Measurements from ENCODE around the gene VWA1. TPM values are rescaled to one million over a fixed set of nuclear protein-coding genes. Genes with fewer than 3 reads are reported as not detected.

Gene VWA1
- total RNA-seq, 2 experiments from 2014 or later = not detected

DNA sequence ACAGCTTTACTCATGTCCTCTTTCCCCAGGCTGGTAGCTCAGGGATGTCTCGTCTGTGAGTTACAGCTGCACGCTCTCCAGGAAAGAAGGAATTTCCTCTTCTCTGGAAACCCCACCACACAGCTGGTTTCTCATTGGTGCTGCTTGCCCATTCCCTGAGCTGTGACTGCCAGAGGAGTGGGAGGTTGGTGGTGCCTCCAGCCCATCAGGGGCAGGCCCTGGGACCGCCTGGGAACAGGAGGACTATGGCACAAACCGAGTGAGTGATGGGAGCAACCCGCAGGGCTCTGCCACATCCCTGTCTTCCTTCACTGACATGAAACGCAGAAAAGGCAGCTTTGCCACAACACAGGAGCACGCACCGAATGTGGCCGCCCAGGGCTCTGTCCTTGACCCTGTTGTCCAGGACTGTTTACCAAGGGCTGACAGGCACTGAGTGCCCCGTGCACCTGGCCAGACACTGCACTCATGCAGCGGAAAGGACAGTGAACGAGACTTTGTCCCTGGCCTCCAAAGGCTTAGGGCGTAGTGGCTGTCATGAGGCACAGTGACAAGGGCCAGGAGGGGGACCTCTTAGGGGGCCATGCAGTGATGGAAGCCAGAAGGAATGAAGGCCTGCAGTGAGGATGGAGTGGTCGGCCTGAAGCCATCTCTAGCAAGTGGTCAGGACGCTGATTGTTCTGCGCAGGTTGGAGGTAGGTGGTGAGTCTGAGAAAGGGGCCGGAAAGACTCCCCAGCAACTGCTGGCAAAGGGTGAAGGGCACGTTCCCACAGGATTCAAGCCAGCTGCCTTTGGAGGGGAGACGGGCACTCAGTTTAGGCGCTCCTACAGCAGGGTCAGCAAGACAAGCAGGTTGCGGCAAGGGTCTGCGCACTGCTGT is 34.7 kb upstream of the VWA1 start:
- ChIA-PET CTCF (ENCODE audit: unreplicated experiment) (interaction anchor here (0.6 kb wide), 1 partner anchor 338 kb away, joined by 3 read pairs; no protein-coding TSS in a partner anchor), POLR2A (interaction anchor here (0.5 to 0.6 kb wide), 3 partner anchors 186 to 286 kb away, joined by 3 to 4 read pairs (median 3); no protein-coding TSS in a partner anchor)
- H4K20me1 ChIP-seq (ENCODE audit: insufficient read depth, low read length) = no peaks in the 10 kb centered on the region
- intact Hi-C loops (cut with micrococcal nuclease; ENCODE audit: unreplicated experiment) = no loop called here
- TSS peak; percentile 67 for BruUV-seq (replicated peaks)
- peak overlapping the region; percentile 95 for H3K4me2 ChIP-seq (ENCODE audit: low read length)
- peak overlapping the region; percentile 90 for H3K4me3 ChIP-seq (ENCODE audit: low read depth, low read length, poor library complexity, severe bottlenecking)
- TF ChIP-seq, protein P1, sequence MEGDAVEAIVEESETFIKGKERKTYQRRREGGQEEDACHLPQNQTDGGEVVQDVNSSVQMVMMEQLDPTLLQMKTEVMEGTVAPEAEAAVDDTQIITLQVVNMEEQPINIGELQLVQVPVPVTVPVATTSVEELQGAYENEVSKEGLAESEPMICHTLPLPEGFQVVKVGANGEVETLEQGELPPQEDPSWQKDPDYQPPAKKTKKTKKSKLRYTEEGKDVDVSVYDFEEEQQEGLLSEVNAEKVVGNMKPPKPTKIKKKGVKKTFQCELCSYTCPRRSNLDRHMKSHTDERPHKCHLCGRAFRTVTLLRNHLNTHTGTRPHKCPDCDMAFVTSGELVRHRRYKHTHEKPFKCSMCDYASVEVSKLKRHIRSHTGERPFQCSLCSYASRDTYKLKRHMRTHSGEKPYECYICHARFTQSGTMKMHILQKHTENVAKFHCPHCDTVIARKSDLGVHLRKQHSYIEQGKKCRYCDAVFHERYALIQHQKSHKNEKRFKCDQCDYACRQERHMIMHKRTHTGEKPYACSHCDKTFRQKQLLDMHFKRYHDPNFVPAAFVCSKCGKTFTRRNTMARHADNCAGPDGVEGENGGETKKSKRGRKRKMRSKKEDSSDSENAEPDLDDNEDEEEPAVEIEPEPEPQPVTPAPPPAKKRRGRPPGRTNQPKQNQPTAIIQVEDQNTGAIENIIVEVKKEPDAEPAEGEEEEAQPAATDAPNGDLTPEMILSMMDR (conservative IDR thresholded peaks at IDR 0.05; ENCODE audit: low read length) = no peak
- no peak for TF ChIP-seq EZH2phosphoT487 (IDR thresholded peaks at IDR 0.05; ENCODE audit: borderline replicate concordance, low read depth, low read length)
- no peaks in the 10 kb centered on the region for H3K9me2 ChIP-seq (ENCODE audit: insufficient read depth, low read length)
- H3K36me3 ChIP-seq (ENCODE audit: insufficient read depth, low read length) = peaks cover 81% of the 10 kb centered on the region
- no peak overlapping the region for H2AFZ ChIP-seq (ENCODE audit: low read length)
- peaks cover 35% of the 10 kb centered on the region for H3K4me1 ChIP-seq (ENCODE audit: insufficient read depth, low read length, poor library complexity, severe bottlenecking)
- H3K27ac ChIP-seq (ENCODE audit: low read depth, low read length, poor library complexity, severe bottlenecking) = peak overlapping the region; percentile 49
- DNase-seq (ENCODE audit: low spot score) = no peak
- peaks cover 61% of the 10 kb centered on the region for H3K79me2 ChIP-seq (ENCODE audit: insufficient read depth, low read depth, low read length)
- H3K9me3 ChIP-seq (ENCODE audit: low read length) = no peaks in the 10 kb centered on the region

DNA sequence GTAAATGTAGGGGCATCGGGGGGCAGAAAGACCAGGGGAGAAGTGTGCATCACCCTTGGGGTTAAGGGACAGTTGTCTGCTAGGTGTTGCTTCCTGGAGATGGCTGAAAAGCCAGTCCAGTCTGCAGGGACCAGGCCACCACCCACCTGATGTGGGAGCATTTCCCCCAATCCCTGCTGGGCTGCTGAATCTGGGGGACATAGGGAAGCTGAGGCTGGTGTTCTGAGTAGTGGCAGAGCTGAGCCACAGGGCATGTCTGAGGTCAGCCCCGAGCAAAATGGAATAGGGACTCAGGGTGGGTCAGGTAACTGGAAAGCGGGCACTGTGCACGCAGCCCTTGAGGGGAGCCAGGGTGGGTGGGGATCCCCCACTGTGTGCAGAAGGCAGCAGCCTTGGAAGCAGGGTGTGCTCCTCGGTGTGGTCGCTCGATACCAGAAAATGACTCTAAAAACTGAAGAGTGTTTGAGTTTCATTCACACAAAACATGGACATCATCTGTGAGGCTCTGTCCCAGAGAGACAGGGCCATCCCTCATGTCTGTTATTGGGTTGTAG is 34.0 kb upstream of the VWA1 start:
- Histone ChIP-seq H4K20me1 (ENCODE audit: insufficient read depth, low read length) (no peaks in the 10 kb centered on the region), H3K4me3 (ENCODE audit: low read depth, low read length, poor library complexity, severe bottlenecking) (peak overlapping the region; percentile 90), H3K27ac (ENCODE audit: low read depth, low read length, poor library complexity, severe bottlenecking) (no peak overlapping the region), H3K9me2 (ENCODE audit: insufficient read depth, low read length) (no peaks in the 10 kb centered on the region), H3K4me2 (ENCODE audit: low read length) (peak overlapping the region; percentile 95; the same call in 1 of the 2 replicates), H3K36me3 (ENCODE audit: insufficient read depth, low read length) (peaks cover 87% of the 10 kb centered on the region), H3K9me3 (ENCODE audit: low read length) (no peaks in the 10 kb centered on the region), H3K79me2 (ENCODE audit: insufficient read depth, low read depth, low read length) (peaks cover 68% of the 10 kb centered on the region), H3K4me1 (ENCODE audit: insufficient read depth, low read length, poor library complexity, severe bottlenecking) (peaks cover 40% of the 10 kb centered on the region), H2AFZ (ENCODE audit: low read length) (no peak overlapping the region)
- ChIA-PET CTCF (ENCODE audit: unreplicated experiment) (no interaction called here), POLR2A (no interaction called here)
- BruUV-seq (replicated peaks) = no TSS peak
- TF ChIP-seq, protein P1 (conservative IDR thresholded peaks at IDR 0.05; ENCODE audit: low read length) = no peak
- no peak for TF ChIP-seq EZH2phosphoT487 (IDR thresholded peaks at IDR 0.05; ENCODE audit: borderline replicate concordance, low read depth, low read length)
- DNase-seq (ENCODE audit: low spot score) = no peak
- intact Hi-C loops (cut with micrococcal nuclease; ENCODE audit: unreplicated experiment) = no loop called here

All from OCI-LY7 (cell line).